ENCODE data around the gene EEA1. TPM values are rescaled to one million over a fixed set of nuclear protein-coding genes. Genes with fewer than 3 reads are reported as not detected.

Gene EEA1
- total and polyA plus RNA-seq, 2 of the 4 experiments (the other 2 are of a cell fraction): 4.6 to 12.5 TPM

DNA sequence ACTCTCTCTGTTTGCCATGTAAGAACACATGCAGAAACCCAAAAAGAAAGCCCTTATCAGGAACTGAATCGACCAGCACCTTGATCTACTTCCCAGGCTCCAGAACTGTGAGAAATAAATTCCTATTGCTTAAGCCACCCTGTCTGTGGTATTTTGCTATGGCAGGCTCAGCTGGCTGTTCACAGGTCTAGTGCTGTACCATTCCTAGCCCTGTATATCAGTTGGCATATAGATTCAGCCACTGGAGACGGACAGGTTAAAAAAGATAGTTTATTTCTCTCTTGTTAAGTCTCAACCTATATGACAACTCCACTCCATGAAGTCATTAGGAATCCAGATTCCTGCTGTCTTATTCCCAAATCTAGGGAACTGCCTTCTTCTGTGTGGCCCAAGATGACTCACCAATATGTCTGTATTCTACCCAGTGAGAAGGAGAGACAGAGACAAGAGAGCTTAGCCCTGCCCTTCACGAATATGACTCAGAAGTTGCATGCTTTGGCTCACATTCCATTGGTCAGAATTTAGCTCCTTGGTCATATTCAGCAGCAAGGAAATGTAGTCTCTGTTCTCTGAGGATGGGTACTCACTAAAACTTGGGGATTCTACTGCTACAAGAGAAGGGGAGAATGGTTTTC lies 169.3 kb downstream of the EEA1 start:
- Histone ChIP-seq H4K8ac (ENCODE audit: low read depth in 2 of 2, low read length in 2 of 2) (no peak overlapping the region), H3K4me1 (ENCODE audit: control insufficient read depth, insufficient read depth, low read length) (no peaks in the 10 kb centered on the region; the same call in 1 of the 2 replicates), H2AK5ac (ENCODE audit: low read depth, low read length) (no peak overlapping the region), H2BK120ac (ENCODE audit: low read depth, low read length) (peak overlapping the region; percentile 4), H2BK15ac (ENCODE audit: low read depth, low read length) (peak overlapping the region; percentile 13; the same call in 1 of the 3 replicates), H3K27me3 (ENCODE audit: control insufficient read depth, insufficient read depth, low read length) (no peaks in the 10 kb centered on the region), H3K23ac (ENCODE audit: low read depth, low read length) (no peak overlapping the region), H3K18ac (ENCODE audit: low read depth, low read length) (no peak overlapping the region; the same call in 1 of the 2 replicates), H3K9me1 (ENCODE audit: insufficient read depth, low read length) (0 out of 2 replicates have a peak, but pooled peaks cover 1% of the 10 kb centered on the region), H3K4me2 (ENCODE audit: low read depth, low read length) (no peak overlapping the region; the same call in 1 of the 2 replicates), H2AFZ (replicated peaks; ENCODE audit: low read length, poor library complexity) (no peak overlapping the region), H3K56ac (ENCODE audit: extremely low read depth, insufficient read depth, low read length) (no peak overlapping the region), H3K4ac (ENCODE audit: low read depth, low read length) (0 out of 2 replicates have a peak overlapping the region, but pooled peaks have one; percentile 0), H3K9ac (ENCODE audit: low read depth, low read length) (no peak overlapping the region), H2BK5ac (ENCODE audit: low read depth, low read length, poor library complexity, severe bottlenecking) (peak overlapping the region; percentile 3), H2AK9ac (replicated peaks; ENCODE audit: low read depth, low read length, poor library complexity) (no peak overlapping the region), H3K79me1 (ENCODE audit: low read depth in 1 of 2, low read length in 2 of 2) (no peaks in the 10 kb centered on the region), H3K27ac (ENCODE audit: insufficient read depth, low read length) (no peak overlapping the region), H3K9me3 (ENCODE audit: control insufficient read depth, insufficient read depth, low read length) (no peaks in the 10 kb centered on the region), H4K5ac (ENCODE audit: low read depth, low read length) (no peak overlapping the region), H3K4me3 (ENCODE audit: insufficient read depth, low read depth, low read length) (no peak overlapping the region), H2BK20ac (ENCODE audit: low read depth, low read length) (peak overlapping the region; percentile 17; the same call in 1 of the 2 replicates), H4K20me1 (ENCODE audit: insufficient read depth, low read length) (no peaks in the 10 kb centered on the region), H4K91ac (ENCODE audit: insufficient read depth, low read depth, low read length) (no peak overlapping the region), H3K14ac (replicated peaks; ENCODE audit: low read depth, low read length) (no peak overlapping the region; the same call in 1 of the 2 replicates), H3K36me3 (ENCODE audit: control insufficient read depth, insufficient read depth, low read length) (no peaks in the 10 kb centered on the region)
- DNase-seq: peak; percentile 97
- ChIA-PET CTCF (interaction anchor here (0.6 kb wide), 1 partner anchor 1186 kb away, joined by 6 read pairs; no protein-coding TSS in a partner anchor), POLR2A (ENCODE audit: unreplicated experiment) (no interaction called here)
- peak; percentile 95 for ATAC-seq (ENCODE audit: low read depth)
- intact Hi-C loops (cut with micrococcal nuclease) (no loop called here), in situ Hi-C loops (cut with MboI; ENCODE audit: low sequenced_read_pairs) (no loop called here), dilution Hi-C loops (cut with HindIII; ENCODE audit: low sequenced_read_pairs, unreplicated experiment) (no loop called here)
- BruUV-seq (replicated peaks): no TSS peak
- WGBS, 2 experiments (ENCODE audit: extremely low coverage in 2 of 2, insufficient read length in 1 of 2): no CpG with 5 or more reads among the region's 3 CpGs
- TF ChIP-seq RFX5 (IDR thresholded peaks at IDR 0.05; ENCODE audit: low read depth, low read length) (no peak), MAFK (IDR thresholded peaks at IDR 0.05; ENCODE audit: low read depth, low read length) (no peak), USF2 (IDR thresholded peaks at IDR 0.05; ENCODE audit: low read depth, low read length) (no peak), CTCF (conservative IDR thresholded peaks at IDR 0.05; ENCODE audit: low read depth, low read length) (no peak), NFE2L2 (IDR thresholded peaks at IDR 0.05; ENCODE audit: low read depth, low read length) (peak; percentile 6; the same call in 1 of the 2 replicates), RAD21 (IDR thresholded peaks at IDR 0.05; ENCODE audit: low read length) (no peak), POLR2A (IDR thresholded peaks at IDR 0.05; ENCODE audit: low read depth, low read length) (no peak), MAZ (IDR thresholded peaks at IDR 0.05; ENCODE audit: borderline replicate concordance, low read depth, low read length) (no peak), MXI1 (IDR thresholded peaks at IDR 0.05; ENCODE audit: borderline replicate concordance, low read depth, low read length) (no peak), SMC3 (IDR thresholded peaks at IDR 0.05; ENCODE audit: low read depth, low read length) (no peak), ELK1 (IDR thresholded peaks at IDR 0.05; ENCODE audit: borderline replicate concordance, low read depth, low read length) (no peak), FOS (IDR thresholded peaks at IDR 0.05; ENCODE audit: low read depth, low read length) (peak; percentile 96), BHLHE40 (IDR thresholded peaks at IDR 0.05; ENCODE audit: low read depth, low read length) (0 out of 2 replicates have a peak, but pooled peaks have one; percentile 36), RCOR1 (IDR thresholded peaks at IDR 0.05; ENCODE audit: insufficient replicate concordance, low read length) (no peak), CEBPB (IDR thresholded peaks at IDR 0.05; ENCODE audit: low read depth, low read length) (peak; percentile 64)
